ENCODE measurements around the gene REXO4.
"Not testable (repeated sequence)": the region's sequence is repeated elsewhere in the genome, so short reads cannot be mapped to it uniquely, and the experiment has no call there.

Gene REXO4

DNA sequence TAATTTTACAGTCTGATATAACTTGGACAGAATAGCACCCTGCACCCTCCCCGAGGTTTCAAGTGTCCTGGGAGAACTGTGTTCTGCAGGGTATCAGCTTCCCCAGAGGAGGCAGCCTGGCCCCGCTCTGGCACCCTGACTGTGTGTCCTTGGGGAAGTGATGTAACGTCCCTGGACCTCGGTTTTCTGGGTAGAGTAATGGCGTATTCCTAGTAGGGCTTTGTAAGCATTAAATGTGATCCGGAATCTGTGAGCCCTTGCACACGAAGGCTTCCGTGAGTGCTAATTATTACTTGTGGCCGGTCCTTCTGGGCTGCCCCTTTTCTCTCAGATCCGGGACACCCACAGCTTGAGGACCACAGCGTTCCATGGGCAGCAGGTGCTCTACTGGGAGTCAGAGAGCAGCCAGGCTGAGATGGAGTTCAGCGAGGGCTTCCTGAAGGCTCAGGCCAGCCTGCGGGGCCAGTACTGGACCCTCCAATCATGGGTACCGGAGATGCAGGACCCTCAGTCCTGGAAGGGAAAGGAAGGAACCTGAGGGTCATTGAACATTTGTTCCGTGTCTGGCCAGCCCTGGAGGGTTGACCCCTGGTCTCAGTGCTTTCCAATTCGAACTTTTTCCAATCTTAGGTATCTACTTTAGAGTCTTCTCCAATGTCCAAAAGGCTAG, 41.0 kb upstream of the REXO4 start:
- Histone ChIP-seq H3K4me3 (ENCODE audit: low read depth, low read length) (peak overlapping the region; percentile 63), H3K4me1 (ENCODE audit: control insufficient read depth, insufficient read depth, low read length) (peaks cover 14% of the 10 kb centered on the region), H3K27me3 (ENCODE audit: control insufficient read depth, insufficient read depth, low read length) (no peaks in the 10 kb centered on the region), H3K36me3 (ENCODE audit: control insufficient read depth, insufficient read depth, low read length) (no peaks in the 10 kb centered on the region), H3K9ac (ENCODE audit: low read depth, low read length) (no peak overlapping the region), H3K9me3 (ENCODE audit: control insufficient read depth, insufficient read depth, low read length) (no peaks in the 10 kb centered on the region), H3K27ac (ENCODE audit: low read depth, low read length) (no peak overlapping the region)

DNA sequence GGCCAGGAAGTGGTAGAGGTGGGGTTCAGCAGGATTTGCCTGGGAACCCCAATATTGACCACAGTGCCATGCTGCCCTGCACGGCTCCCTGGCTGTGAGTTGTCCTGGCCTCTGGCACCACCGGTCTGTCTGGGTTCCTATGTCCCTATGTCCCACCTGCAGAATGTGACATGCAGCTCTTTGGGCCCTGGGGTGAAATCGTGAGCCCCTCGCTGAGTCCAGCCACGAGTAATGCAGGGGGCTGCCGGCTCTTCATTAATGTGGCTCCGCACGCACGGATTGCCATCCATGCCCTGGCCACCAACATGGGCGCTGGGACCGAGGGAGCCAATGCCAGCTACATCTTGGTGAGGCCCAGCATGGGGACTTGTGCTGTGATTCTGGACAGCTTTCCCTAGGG, 39.9 kb upstream of the REXO4 start:
- H3K9ac ChIP-seq (ENCODE audit: low read depth, low read length): no peak overlapping the region
- no peaks in the 10 kb centered on the region for H3K9me3 ChIP-seq (ENCODE audit: control insufficient read depth, insufficient read depth, low read length)
- H3K4me1 ChIP-seq (ENCODE audit: control insufficient read depth, insufficient read depth, low read length): peaks cover 14% of the 10 kb centered on the region
- H3K27me3 ChIP-seq (ENCODE audit: control insufficient read depth, insufficient read depth, low read length): no peaks in the 10 kb centered on the region
- no peak overlapping the region for H3K4me3 ChIP-seq (ENCODE audit: low read depth, low read length)
- H3K36me3 ChIP-seq (ENCODE audit: control insufficient read depth, insufficient read depth, low read length): no peaks in the 10 kb centered on the region
- no peak overlapping the region for H3K27ac ChIP-seq (ENCODE audit: low read depth, low read length)

DNA sequence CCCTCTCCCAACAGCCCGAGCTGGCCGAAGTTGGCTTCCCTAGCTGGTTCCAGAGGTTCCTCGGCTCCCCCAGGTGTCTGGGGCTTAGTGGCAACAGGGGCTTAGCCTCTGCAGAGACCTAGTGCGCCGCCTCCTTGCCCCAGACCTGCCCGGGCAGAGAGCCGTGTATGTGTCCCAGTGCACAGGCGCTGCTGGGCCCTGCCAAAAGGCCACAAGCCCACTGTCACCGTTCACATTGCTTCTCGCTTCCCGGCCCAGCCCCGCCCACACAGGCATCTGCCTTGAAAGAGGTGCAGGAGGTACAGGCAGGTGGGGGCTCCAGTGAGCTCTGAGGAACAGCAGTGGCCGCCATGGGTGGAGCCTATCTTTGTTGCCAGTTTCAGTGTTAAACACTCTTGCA, 39.4 kb upstream of the REXO4 start:
- H3K4me1 ChIP-seq (ENCODE audit: control insufficient read depth, insufficient read depth, low read length): peaks cover 14% of the 10 kb centered on the region
- H3K27ac ChIP-seq (ENCODE audit: low read depth, low read length): no peak overlapping the region
- H3K9me3 ChIP-seq (ENCODE audit: control insufficient read depth, insufficient read depth, low read length): no peaks in the 10 kb centered on the region
- no peaks in the 10 kb centered on the region for H3K36me3 ChIP-seq (ENCODE audit: control insufficient read depth, insufficient read depth, low read length)
- no peak overlapping the region for H3K9ac ChIP-seq (ENCODE audit: low read depth, low read length)
- H3K4me3 ChIP-seq (ENCODE audit: low read depth, low read length): no peak overlapping the region
- no peaks in the 10 kb centered on the region for H3K27me3 ChIP-seq (ENCODE audit: control insufficient read depth, insufficient read depth, low read length)

DNA sequence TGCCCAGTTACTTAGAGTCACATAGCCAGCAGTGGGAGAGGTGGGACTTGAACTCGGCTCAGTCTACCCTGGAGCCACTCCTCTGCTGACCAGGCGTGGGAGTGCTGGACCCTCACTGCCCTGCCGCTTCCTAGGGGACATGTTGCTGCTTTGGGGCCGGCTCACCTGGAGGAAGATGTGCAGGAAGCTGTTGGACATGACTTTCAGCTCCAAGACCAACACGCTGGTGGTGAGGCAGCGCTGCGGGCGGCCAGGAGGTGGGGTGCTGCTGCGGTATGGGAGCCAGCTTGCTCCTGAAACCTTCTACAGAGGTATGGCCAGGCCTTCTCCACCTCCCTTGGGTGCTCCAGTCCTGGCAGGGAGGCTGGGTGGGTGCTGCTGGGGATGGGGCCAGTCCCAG, 38.6 kb upstream of the REXO4 start:
- Histone ChIP-seq H3K36me3 (ENCODE audit: control insufficient read depth, insufficient read depth, low read length) (no peaks in the 10 kb centered on the region), H3K27ac (ENCODE audit: low read depth, low read length) (no peak overlapping the region), H3K9me3 (ENCODE audit: control insufficient read depth, insufficient read depth, low read length) (no peaks in the 10 kb centered on the region), H3K9ac (ENCODE audit: low read depth, low read length) (no peak overlapping the region), H3K4me3 (ENCODE audit: low read depth, low read length) (no peak overlapping the region), H3K4me1 (ENCODE audit: control insufficient read depth, insufficient read depth, low read length) (peaks cover 12% of the 10 kb centered on the region), H3K27me3 (ENCODE audit: control insufficient read depth, insufficient read depth, low read length) (no peaks in the 10 kb centered on the region)

DNA sequence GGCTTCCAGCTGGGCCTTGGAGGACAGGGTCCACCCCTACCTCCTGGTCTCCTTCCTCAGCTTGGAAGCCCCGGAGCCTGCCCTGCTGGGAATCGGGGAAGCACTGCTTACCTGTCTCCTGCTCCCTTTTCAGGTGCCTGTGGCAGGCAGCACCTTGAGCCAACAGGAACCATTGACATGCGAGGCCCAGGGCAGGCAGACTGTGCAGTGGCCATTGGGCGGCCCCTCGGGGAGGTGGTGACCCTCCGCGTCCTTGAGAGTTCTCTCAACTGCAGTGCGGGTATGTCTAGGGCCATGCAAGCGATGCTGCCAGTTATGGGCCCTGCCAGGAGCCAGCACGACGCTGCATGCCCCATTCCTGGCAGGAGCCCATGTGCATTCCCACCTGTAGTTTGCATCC, 38.1 kb upstream of the REXO4 start:
- Histone ChIP-seq H3K36me3 (ENCODE audit: control insufficient read depth, insufficient read depth, low read length) (no peaks in the 10 kb centered on the region), H3K9me3 (ENCODE audit: control insufficient read depth, insufficient read depth, low read length) (no peaks in the 10 kb centered on the region), H3K4me1 (ENCODE audit: control insufficient read depth, insufficient read depth, low read length) (peaks cover 10% of the 10 kb centered on the region), H3K4me3 (ENCODE audit: low read depth, low read length) (no peak overlapping the region), H3K9ac (ENCODE audit: low read depth, low read length) (no peak overlapping the region), H3K27ac (ENCODE audit: low read depth, low read length) (no peak overlapping the region), H3K27me3 (ENCODE audit: control insufficient read depth, insufficient read depth, low read length) (no peaks in the 10 kb centered on the region)

DNA sequence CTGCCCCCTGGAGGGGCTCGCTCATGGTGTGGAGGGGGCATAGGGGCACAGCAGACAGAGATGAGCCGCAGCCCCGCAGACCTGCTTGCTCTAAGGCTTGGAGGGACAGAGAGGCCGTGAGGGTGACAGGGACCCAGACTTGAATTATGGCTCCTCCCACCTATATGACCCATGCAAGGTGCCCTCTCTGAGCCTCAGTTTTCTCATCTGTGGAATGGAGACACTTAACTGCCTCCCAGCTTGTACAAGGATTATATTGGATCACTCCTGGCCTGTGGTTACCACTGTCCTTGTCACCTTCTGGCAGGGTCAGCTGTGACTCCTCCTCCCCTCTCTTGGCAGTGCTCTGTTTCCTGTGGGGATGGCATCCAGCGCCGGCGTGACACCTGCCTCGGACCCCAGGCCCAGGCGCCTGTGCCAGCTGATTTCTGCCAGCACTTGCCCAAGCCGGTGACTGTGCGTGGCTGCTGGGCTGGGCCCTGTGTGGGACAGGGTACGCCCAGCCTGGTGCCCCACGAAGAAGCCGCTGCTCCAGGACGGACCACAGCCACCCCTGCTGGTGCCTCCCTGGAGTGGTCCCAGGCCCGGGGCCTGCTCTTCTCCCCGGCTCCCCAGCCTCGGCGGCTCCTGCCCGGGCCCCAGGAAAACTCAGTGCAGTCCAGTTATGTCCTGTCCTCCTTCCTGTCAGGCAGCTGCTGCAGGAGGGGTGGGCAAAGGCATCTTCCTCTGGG, 37.3 kb upstream of the REXO4 start:
- no peaks in the 10 kb centered on the region for H3K27me3 ChIP-seq (ENCODE audit: control insufficient read depth, insufficient read depth, low read length)
- H3K36me3 ChIP-seq (ENCODE audit: control insufficient read depth, insufficient read depth, low read length): no peaks in the 10 kb centered on the region
- H3K4me1 ChIP-seq (ENCODE audit: control insufficient read depth, insufficient read depth, low read length): 0 out of 2 replicates have a peak, but pooled peaks cover 5% of the 10 kb centered on the region
- H3K27ac ChIP-seq (ENCODE audit: low read depth, low read length): no peak overlapping the region
- no peak overlapping the region for H3K4me3 ChIP-seq (ENCODE audit: low read depth, low read length)
- no peaks in the 10 kb centered on the region for H3K9me3 ChIP-seq (ENCODE audit: control insufficient read depth, insufficient read depth, low read length)
- no peak overlapping the region for H3K9ac ChIP-seq (ENCODE audit: low read depth, low read length)

DNA sequence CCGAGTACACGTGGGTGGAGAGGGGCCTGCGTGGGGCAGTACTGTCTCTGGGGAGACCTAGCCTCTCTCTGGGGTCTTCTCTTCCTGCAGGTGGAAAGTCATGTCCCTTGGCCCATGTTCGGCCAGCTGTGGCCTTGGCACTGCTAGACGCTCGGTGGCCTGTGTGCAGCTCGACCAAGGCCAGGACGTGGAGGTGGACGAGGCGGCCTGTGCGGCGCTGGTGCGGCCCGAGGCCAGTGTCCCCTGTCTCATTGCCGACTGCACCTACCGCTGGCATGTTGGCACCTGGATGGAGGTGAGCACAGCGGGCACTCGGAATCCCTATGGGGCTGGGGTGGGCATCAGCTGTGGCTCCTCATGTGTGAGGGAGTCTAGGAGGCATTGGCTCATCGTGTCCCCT, 36.5 kb upstream of the REXO4 start:
- no peak overlapping the region for H3K4me3 ChIP-seq (ENCODE audit: low read depth, low read length)
- H3K27ac ChIP-seq (ENCODE audit: low read depth, low read length): no peak overlapping the region
- H3K4me1 ChIP-seq (ENCODE audit: control insufficient read depth, insufficient read depth, low read length): 0 out of 2 replicates have a peak, but pooled peaks cover 5% of the 10 kb centered on the region
- H3K27me3 ChIP-seq (ENCODE audit: control insufficient read depth, insufficient read depth, low read length): no peaks in the 10 kb centered on the region
- H3K36me3 ChIP-seq (ENCODE audit: control insufficient read depth, insufficient read depth, low read length): no peaks in the 10 kb centered on the region
- H3K9ac ChIP-seq (ENCODE audit: low read depth, low read length): no peak overlapping the region
- no peaks in the 10 kb centered on the region for H3K9me3 ChIP-seq (ENCODE audit: control insufficient read depth, insufficient read depth, low read length)

DNA sequence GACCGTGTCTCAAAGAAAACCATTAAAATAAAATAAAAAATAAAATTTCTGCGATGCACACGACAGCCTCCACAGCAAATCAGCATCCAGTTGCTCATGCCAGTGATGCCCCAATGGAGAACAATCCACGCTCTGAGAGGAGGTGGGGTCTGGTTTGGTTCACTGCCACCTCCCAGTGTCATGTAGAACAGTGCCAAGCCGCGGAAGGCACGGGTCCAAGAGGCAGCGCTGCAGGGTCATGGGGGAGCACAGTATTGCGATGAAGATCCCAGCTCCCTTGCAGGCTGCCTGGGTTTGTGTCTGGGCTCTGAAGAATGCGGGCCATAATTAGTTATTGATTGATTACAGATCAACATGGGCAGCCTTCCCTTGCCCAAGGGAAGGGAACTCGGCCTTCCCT, 35.8 kb upstream of the REXO4 start:
- H3K27me3 ChIP-seq (ENCODE audit: control insufficient read depth, insufficient read depth, low read length): no peaks in the 10 kb centered on the region
- H3K36me3 ChIP-seq (ENCODE audit: control insufficient read depth, insufficient read depth, low read length): no peaks in the 10 kb centered on the region
- no peak overlapping the region for H3K27ac ChIP-seq (ENCODE audit: low read depth, low read length)
- no peaks in the 10 kb centered on the region for H3K4me1 ChIP-seq (ENCODE audit: control insufficient read depth, insufficient read depth, low read length)
- no peak overlapping the region for H3K9ac ChIP-seq (ENCODE audit: low read depth, low read length)
- no peak overlapping the region for H3K4me3 ChIP-seq (ENCODE audit: low read depth, low read length)
- no peaks in the 10 kb centered on the region for H3K9me3 ChIP-seq (ENCODE audit: control insufficient read depth, insufficient read depth, low read length)

DNA sequence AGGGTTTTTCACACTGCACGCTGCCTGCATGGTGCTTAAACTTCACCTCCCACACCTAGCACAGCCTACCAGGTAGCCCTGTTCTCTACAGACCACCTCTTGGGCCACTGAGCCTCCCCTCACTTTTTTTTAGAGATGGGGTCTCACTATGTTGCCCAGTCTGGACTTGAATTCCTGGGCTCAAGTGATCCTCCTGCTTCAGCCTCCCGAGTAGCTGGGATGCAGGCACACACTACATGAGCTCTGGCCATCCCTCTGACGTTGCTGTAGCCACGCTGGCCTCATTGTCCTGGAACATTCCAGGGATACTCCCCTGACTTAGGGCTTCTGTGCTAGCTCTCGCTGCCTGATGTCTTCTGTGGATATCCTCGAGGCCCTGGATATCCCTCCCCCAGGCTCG, 34.8 kb upstream of the REXO4 start:
- no peaks in the 10 kb centered on the region for H3K27me3 ChIP-seq (ENCODE audit: control insufficient read depth, insufficient read depth, low read length)
- no peaks in the 10 kb centered on the region for H3K36me3 ChIP-seq (ENCODE audit: control insufficient read depth, insufficient read depth, low read length)
- no peaks in the 10 kb centered on the region for H3K4me1 ChIP-seq (ENCODE audit: control insufficient read depth, insufficient read depth, low read length)
- no peaks in the 10 kb centered on the region for H3K9me3 ChIP-seq (ENCODE audit: control insufficient read depth, insufficient read depth, low read length)
- no peak overlapping the region for H3K4me3 ChIP-seq (ENCODE audit: low read depth, low read length)
- H3K9ac ChIP-seq (ENCODE audit: low read depth, low read length): no peak overlapping the region
- H3K27ac ChIP-seq (ENCODE audit: low read depth, low read length): no peak overlapping the region

DNA sequence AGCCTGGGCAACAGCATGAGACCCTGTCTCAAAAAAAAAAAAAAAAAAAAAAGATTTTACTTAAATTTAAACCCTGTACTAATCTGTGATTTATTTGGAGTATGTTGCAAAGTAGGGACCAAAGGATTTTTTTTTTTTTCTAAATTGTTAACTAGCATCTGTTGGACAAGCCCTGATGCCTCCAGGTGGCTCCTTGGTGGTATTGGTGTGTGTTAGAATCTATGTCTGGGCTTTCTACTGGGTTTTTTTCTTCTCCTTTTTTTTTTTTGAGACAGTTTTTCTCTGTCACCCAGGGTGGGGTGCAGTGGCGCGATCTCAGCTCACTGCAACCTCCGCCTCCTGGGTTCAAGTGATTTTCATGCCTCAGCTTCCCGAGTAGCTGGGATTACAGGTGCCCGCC, 34.1 kb upstream of the REXO4 start:
- not testable (repeated sequence) for H3K9ac ChIP-seq (ENCODE audit: low read depth, low read length); H3K4me3 ChIP-seq (ENCODE audit: low read depth, low read length); H3K9me3 ChIP-seq (ENCODE audit: control insufficient read depth, insufficient read depth, low read length); H3K27ac ChIP-seq (ENCODE audit: low read depth, low read length); H3K4me1 ChIP-seq (ENCODE audit: control insufficient read depth, insufficient read depth, low read length); H3K27me3 ChIP-seq (ENCODE audit: control insufficient read depth, insufficient read depth, low read length); H3K36me3 ChIP-seq (ENCODE audit: control insufficient read depth, insufficient read depth, low read length)

DNA sequence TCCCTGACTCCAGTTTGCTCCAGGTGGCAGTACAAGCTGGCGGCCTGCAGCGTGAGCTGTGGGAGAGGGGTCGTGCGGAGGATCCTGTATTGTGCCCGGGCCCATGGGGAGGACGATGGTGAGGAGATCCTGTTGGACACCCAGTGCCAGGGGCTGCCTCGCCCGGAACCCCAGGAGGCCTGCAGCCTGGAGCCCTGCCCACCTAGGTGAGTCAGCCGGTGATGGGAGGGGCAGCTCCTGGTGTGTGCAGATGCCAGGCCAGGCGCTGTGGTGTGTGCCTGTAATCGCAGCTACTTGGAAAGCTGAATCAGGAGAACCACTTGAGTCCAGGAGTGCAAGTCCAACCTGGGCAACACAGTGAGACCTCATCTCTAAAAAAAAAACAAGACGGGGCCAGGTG, 31.9 kb upstream of the REXO4 start:
- H3K27ac ChIP-seq (ENCODE audit: low read depth, low read length): no peak overlapping the region

More for the DNA sequence above, 31.9 kb upstream of the REXO4 start:
- H3K9me3 ChIP-seq (ENCODE audit: control insufficient read depth, insufficient read depth, low read length): no peaks in the 10 kb centered on the region
- no peaks in the 10 kb centered on the region for H3K27me3 ChIP-seq (ENCODE audit: control insufficient read depth, insufficient read depth, low read length)
- H3K4me1 ChIP-seq (ENCODE audit: control insufficient read depth, insufficient read depth, low read length): no peaks in the 10 kb centered on the region
- no peak overlapping the region for H3K9ac ChIP-seq (ENCODE audit: low read depth, low read length)
- H3K36me3 ChIP-seq (ENCODE audit: control insufficient read depth, insufficient read depth, low read length): no peaks in the 10 kb centered on the region
- no peak overlapping the region for H3K4me3 ChIP-seq (ENCODE audit: low read depth, low read length)
